Smooth muscle cell (in vitro differentiated cells): ENCODE data around the gene PCGF1. TPM values are rescaled to one million over a fixed set of nuclear protein-coding genes. Genes with fewer than 3 reads are reported as not detected.
A peak's percentile ranks its signal among the peaks of the same experiment; 100 is the strongest.

Experiments used
- DNase-seq: peaks from one replicate; lab custom pipeline; 2025; ENCODE audit not compliant: unreplicated experiment; lab: John Stamatoyannopoulos, UW
- H2AFZ ChIP-seq: fragments of 200-600 bp; sonication (generic); 2 replicates; pipeline ENCODE4 v1.6.0; 2016; ENCODE audit warnings: antibody characterized with exemption, low read depth, mild to moderate bottlenecking
- H3F3A ChIP-seq: fragments of 200-600 bp; sonication (generic); 2 replicates; pipeline ENCODE4 v1.6.0; 2017; ENCODE audit warnings: antibody characterized with exemption, low read depth
- H3K27ac ChIP-seq: fragments of 200-600 bp; sonication (generic); 2 replicates; pipeline ENCODE4 v1.5.1; 2016; ENCODE audit warnings: low read depth, mild to moderate bottlenecking
- H3K27me3 ChIP-seq: fragments of 200-600 bp; sonication (generic); 2 replicates; pipeline ENCODE4 v1.6.1; 2016; ENCODE audit warnings: low read depth, mild to moderate bottlenecking
- H3K36me3 ChIP-seq: fragments of 200-600 bp; sonication (generic); 2 replicates; pipeline ENCODE4 v1.5.1; 2016; ENCODE audit warnings: low read depth
- H3K4me1 ChIP-seq: fragments of 200-600 bp; sonication (generic); 2 replicates; pipeline ENCODE4 v1.5.1; 2016; ENCODE audit warnings: low read depth
- H3K4me2 ChIP-seq: fragments of 200-600 bp; sonication (generic); 2 replicates; pipeline ENCODE4 v1.6.0; 2016; ENCODE audit warnings: mild to moderate bottlenecking
- H3K4me3 ChIP-seq: fragments of 200-600 bp; sonication (generic); 2 replicates; pipeline ENCODE4 v1.5.1; 2016; ENCODE audit warnings: mild to moderate bottlenecking
- H3K79me2 ChIP-seq: fragments of 200-600 bp; sonication (generic); 2 replicates; pipeline ENCODE4 v1.6.0; 2016; ENCODE audit warnings: low read depth, mild to moderate bottlenecking
- H3K9ac ChIP-seq: fragments of 200-600 bp; sonication (generic); 2 replicates; pipeline ENCODE4 v1.6.0; 2016; ENCODE audit warnings: low read depth
- H3K9me3 ChIP-seq: fragments of 200-600 bp; sonication (generic); replicated peaks from 2 replicates; pipeline ENCODE4 v1.5.1; 2016; ENCODE audit warnings: low read depth
- H4K20me1 ChIP-seq: fragments of 200-600 bp; sonication (generic); 2 replicates; pipeline ENCODE4 v1.6.0; 2016; ENCODE audit warnings: low read depth
- WGBS: methylation state at CpG from one replicate; pipeline ENCODE4 v1.1.7; 2016; ENCODE audit warnings: low lambda C conversion rate; 5-methylcytosine and 5-hydroxymethylcytosine counted together
- polyA plus RNA-seq: library from polyadenylated mRNA; unstranded; fragments of >200 nt; fragmentation: Nextera tagmentation; extraction: Ambion mirVana; gene quantifications from 2 replicates; pipeline ENCODE4 v1.2.1, GENCODE V29; 2016
- total RNA-seq: library from RNA; depleted of rRNA; stranded (reverse); fragments of >200 nt; gene quantifications from 2 replicates; pipeline ENCODE4 v1.2.3, GENCODE V29; 2014
- TF ChIP-seq, protein P1 (sequence below): fragments of 200-600 bp; sonication (generic); IDR thresholded peaks from 2 replicates; pipeline ENCODE4 v1.5.1; 2017; ENCODE audit warnings: borderline replicate concordance, mild to moderate bottlenecking, antibody characterized with exemption; ENCODE audit not compliant: insufficient read depth, poor library complexity, severe bottlenecking

PCGF1 gene
- total RNA-seq (19.1 and 23.7 TPM in 2 replicates), polyA plus RNA-seq (29.3 and 34.3 TPM in 2 replicates)

DNA sequence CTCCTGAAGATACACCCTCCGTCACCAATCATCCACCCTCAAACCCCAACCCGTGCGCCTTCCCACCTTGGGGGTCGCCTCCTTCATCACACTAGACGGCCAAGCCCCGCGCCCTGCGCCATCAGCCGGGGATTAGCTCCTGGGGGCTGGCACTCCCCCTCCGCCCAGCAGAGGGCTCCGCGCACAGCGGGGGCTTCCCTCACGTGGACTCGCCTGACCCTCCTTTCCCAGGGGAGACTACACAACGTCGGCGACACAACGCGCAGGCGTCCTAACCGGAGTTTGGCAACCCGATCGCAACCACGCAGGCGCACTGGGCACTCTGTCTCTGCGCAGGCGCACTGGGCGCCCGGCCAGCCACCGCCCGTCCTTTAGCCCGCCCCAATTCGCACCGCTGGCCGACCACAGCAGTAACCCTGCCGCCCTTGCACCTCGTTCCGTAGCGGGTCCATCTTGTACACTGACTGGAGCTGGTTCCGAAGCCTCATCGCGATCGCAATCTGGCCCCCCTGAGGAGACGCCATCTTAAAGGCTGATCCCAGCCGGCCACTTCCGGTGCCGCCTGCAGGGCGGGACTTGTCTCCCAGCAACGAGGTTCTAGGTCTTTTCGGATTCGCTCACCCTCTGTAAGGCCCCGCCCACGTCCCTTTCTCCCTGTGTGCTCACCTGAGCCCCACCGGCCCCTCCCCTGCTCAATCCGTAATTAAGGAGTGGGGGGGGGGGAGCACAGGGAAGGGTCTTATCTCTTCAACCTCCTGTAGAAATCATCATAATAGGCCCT lies at the start of gene PCGF1:
PCGF1 (minus strand) TSS at position 551 of the 781 bp plus-strand sequence; CDS start at position 524, 27 bp downstream.
- TF ChIP-seq, protein P1, sequence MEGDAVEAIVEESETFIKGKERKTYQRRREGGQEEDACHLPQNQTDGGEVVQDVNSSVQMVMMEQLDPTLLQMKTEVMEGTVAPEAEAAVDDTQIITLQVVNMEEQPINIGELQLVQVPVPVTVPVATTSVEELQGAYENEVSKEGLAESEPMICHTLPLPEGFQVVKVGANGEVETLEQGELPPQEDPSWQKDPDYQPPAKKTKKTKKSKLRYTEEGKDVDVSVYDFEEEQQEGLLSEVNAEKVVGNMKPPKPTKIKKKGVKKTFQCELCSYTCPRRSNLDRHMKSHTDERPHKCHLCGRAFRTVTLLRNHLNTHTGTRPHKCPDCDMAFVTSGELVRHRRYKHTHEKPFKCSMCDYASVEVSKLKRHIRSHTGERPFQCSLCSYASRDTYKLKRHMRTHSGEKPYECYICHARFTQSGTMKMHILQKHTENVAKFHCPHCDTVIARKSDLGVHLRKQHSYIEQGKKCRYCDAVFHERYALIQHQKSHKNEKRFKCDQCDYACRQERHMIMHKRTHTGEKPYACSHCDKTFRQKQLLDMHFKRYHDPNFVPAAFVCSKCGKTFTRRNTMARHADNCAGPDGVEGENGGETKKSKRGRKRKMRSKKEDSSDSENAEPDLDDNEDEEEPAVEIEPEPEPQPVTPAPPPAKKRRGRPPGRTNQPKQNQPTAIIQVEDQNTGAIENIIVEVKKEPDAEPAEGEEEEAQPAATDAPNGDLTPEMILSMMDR, result peak; percentile 26
- Histone ChIP-seq H3K27ac (peak within 1 kb of the TSS; percentile 96), H3K4me3 (peak within 1 kb of the TSS; percentile 86), H3F3A (peaks cover 10% of the 10 kb centered on the region), H3K4me2 (peak within 1 kb of the TSS; percentile 94), H4K20me1 (peaks cover 4% of the 10 kb centered on the region), H3K79me2 (peaks cover 22% of the 10 kb centered on the region), H3K9ac (peak within 1 kb of the TSS; percentile 96), H3K4me1 (peaks cover 15% of the 10 kb centered on the region), H3K36me3 (no peaks in the 10 kb centered on the region), H3K9me3 (no peaks in the 10 kb centered on the region), H2AFZ (peak within 1 kb of the TSS; percentile 90), H3K27me3 (peaks cover 28% of the 10 kb centered on the region)
- peak; percentile 99 for DNase-seq
- WGBS, result 2% methylated on average over 54 of the region's 56 CpGs

DNA sequence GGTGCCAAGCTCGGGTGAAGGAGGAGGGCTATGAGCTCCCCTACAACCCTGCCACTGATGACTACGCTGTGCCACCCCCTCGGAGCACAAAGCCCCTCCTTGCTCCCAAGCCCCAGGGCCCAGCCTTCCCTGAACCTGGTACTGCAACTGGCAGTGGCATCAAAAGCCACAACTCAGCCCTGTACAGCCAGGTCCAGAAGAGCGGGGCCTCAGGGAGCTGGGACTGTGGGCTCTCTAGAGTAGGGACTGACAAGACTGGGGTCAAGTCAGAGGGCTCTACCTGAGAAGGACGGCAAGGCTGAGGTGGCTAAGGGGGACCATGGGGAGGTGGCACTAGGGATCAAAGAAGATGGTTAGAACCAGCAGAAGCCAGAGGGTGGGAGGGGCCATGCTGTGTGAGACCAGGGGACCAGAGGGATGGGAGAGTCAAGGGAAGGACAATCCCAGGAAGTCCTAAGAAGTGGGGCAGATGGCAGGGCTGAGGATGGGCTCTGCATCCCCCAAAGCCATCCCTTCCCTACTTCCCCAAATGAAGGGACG lies 49.4 kb upstream of the PCGF1 start:
- Histone ChIP-seq H3K4me2 (no peak overlapping the region), H4K20me1 (peaks cover 11% of the 10 kb centered on the region), H3K27me3 (no peaks in the 10 kb centered on the region), H3K4me3 (no peak overlapping the region), H3K27ac (no peak overlapping the region), H3K36me3 (no peaks in the 10 kb centered on the region), H3K9me3 (no peaks in the 10 kb centered on the region), H3K79me2 (peaks cover 30% of the 10 kb centered on the region), H2AFZ (no peak overlapping the region), H3K4me1 (peaks cover 10% of the 10 kb centered on the region), H3F3A (peaks cover 9% of the 10 kb centered on the region), H3K9ac (no peak overlapping the region)
- TF ChIP-seq, protein P1, result no peak
- no peak for DNase-seq
- 98% methylated on average over 6 of the region's 6 CpGs for WGBS

DNA sequence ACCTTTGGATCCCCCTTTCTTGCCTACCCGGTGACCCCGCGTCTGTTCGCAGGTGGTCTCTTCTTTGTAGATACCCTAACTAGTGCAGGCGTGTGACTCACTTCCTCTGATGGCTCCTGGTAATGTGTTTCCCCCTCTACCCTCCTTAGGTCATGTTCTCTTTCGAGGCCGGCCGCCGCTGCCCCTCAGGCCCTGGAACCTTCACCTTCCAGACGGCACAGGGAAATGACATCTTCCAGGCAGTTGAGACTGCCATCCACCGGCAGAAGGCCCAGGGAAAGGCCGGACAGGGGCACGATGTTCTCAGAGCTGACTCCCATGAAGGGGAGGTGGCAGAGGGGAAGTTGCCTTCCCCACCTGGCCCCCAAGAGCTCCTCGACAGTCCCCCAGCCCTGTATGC lies 48.7 kb upstream of the PCGF1 start:
- Histone ChIP-seq H3K79me2 (peaks cover 37% of the 10 kb centered on the region), H3K4me2 (peak overlapping the region; percentile 98), H3F3A (peaks cover 13% of the 10 kb centered on the region), H3K27me3 (no peaks in the 10 kb centered on the region), H3K36me3 (no peaks in the 10 kb centered on the region), H3K4me3 (no peak overlapping the region), H3K27ac (no peak overlapping the region), H4K20me1 (peaks cover 17% of the 10 kb centered on the region), H2AFZ (no peak overlapping the region), H3K9ac (no peak overlapping the region), H3K9me3 (no peaks in the 10 kb centered on the region), H3K4me1 (peaks cover 10% of the 10 kb centered on the region)
- WGBS, result 81% methylated on average over 14 of the region's 14 CpGs
- TF ChIP-seq, protein P1, result no peak
- no peak for DNase-seq
